HK-2 (cell line): ENCODE measurements around the gene TTC28.
"Not testable (repeated sequence)": the region's sequence is repeated elsewhere in the genome, so short reads cannot be mapped to it uniquely, and the experiment has no call there.

Experiments used
- DNase-seq: peaks from one replicate; pipeline ENCODE4 v3.0.0-alpha.2; 2018; ENCODE audit not compliant: unreplicated experiment

The TTC28 gene

GRCh38 chr22:28679611-28680287 is at the start of gene TTC28:
Gene TTC28, minus strand, starts transcription at chr22:28679840. Its CDS starts 117 bp downstream, at chr22:28679723.
- DNase-seq: peak; percentile 71

DNA sequence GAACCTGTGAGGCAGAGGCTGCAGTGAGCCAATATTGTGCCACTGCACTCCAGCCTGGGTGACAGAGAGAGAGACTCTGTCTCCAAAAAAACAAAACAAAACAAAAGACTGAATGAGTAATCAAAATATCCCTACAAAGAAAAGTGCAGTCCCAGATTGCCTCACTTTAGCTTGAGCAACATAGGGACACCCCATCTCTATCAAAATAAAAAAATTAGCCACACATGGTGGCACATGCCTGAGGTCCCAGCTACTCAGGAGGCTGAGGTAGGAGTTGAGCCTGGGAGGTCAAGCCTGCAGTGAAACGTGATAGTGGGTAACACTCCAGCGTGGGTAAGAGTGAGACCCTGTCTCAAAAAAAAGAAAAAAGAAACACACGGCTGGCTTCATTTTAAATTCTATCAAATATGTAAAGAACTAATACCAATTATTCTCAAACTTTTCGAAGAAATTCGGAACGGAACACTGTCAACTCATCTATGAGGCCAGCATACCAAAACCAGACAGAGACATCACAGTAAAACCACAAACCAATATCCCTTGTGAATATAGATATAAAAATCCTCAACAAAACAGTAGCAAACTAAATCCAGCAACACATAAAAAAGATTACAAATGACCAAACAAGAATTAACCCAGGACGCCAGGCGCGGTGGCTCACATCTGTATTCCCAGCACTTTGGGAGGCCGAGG is 49.1 kb upstream of the TTC28 start:
- DNase-seq: no peak

DNA sequence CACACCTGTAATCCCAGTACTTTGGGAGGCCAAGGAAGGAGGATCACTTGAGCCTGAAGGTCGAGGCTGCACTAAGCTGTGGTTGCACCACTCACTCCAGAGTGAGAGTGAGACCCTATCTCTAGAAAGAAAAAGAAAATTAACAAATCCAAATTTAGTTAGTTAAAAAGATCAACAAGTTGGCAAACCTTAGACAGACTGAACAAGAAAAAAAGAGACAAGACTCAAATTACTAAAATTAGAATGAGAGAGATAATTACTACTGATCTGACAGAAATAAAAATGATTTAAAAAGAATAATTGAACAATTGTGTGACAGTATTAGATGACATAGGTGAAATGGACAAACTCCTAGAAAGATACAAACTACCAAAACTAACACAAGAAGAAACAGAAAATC is 48.4 kb upstream of the TTC28 start:
- no peak for DNase-seq

GRCh38 chr22:28718044-28718443 is 38.4 kb upstream of the TTC28 start:
- no peak for DNase-seq

GRCh38 chr22:28716686-28717085 is 37.0 kb upstream of the TTC28 start:
- no peak for DNase-seq

DNA sequence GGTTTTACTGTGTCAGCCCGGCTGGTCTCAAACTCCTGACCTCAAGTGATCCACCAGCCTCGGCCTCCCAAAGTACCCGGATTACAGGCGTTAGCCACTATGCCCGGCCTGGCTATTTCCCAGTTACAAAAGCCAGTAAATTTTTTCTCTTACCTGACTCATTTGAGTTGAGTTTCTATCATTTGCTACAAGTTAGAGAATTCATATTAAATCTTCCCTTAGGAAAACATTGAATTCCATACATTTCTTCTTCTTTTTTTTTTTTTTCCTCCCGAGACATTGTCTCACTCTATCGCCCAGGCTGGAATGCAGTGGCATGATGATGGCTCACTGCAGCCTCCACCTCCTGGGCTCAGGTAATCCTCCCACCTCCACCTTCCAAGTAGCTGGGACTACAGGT is 36.0 kb upstream of the TTC28 start:
- peak; percentile 50 for DNase-seq

DNA sequence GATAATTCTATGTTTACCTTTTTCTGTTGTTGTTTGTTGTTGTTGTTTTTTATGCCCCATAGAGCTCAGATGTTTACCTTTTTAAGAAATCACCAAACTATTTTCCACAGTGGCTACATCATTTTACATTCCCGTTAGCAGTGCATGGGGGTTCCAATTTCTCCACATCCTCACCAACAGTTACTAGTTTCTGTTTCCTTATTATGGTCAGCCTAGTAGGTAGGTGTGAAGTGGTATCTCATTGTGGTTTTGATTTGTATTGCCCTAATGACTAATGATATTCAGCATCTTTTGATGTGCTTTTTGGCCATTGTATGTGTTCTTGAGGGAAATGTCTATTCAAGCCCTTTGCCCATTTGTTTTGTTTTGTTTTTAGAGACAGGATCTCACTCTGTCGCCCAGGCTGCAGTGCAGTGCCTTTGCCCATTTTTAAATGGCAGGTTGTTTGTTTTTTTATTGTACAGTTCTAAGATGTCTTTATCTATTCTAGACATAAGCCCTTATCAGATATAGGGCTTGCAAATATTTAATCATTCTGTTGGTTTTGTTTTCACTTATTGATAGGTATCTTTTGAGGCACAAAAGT is 34.5 kb upstream of the TTC28 start:
- DNase-seq: no peak

- DNase-seq: no peak
Observed at GRCh38 chr22:28711820-28712777, 32.5 kb upstream of the TTC28 start.

DNA sequence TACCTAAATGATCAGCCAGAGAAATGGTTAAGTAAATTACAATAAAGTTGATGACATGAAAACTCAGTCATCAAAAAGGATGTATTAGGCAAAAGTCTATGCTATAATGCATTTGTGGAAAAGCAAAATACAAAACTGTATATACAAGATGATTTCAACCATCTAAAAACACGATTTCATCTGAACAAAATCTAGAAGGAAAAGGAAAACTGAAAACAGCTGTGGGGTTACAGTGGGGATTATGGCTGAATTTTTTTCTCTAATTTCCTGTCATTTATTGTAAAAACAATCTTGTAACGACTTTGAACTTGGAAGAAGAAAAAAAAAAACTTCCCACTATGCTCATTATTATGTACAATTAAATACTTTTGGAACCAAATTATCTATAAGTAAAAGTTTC is 31.7 kb upstream of the TTC28 start:
- no peak for DNase-seq

GRCh38 chr22:28710576-28711191 is 31.0 kb upstream of the TTC28 start:
- no peak for DNase-seq

DNA sequence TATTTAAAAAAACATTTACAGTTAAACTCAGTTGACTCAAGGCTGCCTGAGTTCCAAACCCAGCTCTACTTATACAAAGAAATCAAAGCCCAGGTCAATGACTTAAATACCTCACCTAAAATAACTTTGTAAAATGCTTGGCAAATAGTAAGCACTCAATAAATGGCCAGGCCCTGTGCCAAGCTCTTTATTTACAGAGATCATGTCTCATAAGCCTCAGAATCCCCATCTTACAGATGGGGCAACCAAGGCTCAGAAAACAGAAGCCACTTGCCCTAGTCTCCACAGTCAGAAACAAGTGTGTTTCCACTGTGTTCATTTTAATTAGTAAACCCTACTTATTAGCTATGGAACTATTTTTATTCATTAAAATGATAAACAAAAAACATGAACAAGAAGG is 30.5 kb upstream of the TTC28 start:
- no peak for DNase-seq

- no peak for DNase-seq
Observed at GRCh38 chr22:28706845-28707244, 27.2 kb upstream of the TTC28 start.

DNA sequence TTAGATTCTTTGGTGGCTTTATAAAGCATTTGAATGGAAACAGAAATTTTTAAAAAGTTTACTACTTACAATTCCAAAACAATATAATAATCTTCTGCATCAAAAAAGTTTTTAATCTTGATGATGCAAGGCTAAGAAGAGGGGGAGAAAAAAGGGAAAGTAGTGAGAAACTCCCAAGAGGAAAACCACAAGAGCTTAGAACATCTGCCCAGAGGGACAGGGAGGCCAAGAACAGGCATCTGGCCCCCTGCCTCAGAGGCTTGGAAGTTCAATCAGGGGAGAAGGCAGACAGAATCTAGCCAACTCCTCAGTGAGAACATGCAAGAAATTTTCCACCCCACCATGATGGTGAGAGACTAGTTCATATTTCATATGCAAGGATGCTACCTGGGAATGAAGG is 23.8 kb upstream of the TTC28 start:
- no peak for DNase-seq

- DNase-seq: no peak
Observed at GRCh38 chr22:28702891-28703290, 23.3 kb upstream of the TTC28 start.

- DNase-seq: peak; percentile 45
Observed at GRCh38 chr22:28693041-28693760, 13.6 kb upstream of the TTC28 start.

DNA sequence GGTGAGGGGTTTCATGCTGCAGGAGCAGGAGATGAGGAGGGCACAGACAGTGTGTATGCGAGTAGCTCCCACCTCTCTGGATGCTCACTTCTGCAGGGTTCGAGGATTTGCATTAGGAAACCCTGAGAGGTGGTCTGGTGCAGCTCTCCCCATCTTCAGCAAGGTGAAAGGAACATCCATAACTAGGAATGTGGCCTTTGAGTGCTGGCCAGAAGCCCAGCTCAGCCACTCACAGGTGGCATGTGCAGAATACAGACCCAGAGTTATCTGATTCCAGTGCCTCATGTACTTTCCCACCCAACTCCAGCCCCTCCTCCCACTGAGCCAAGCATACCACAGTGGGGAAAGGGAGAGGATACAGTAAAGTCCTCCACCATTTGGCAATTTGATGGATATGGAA is 10.2 kb upstream of the TTC28 start:
- not testable (repeated sequence) for DNase-seq

DNA sequence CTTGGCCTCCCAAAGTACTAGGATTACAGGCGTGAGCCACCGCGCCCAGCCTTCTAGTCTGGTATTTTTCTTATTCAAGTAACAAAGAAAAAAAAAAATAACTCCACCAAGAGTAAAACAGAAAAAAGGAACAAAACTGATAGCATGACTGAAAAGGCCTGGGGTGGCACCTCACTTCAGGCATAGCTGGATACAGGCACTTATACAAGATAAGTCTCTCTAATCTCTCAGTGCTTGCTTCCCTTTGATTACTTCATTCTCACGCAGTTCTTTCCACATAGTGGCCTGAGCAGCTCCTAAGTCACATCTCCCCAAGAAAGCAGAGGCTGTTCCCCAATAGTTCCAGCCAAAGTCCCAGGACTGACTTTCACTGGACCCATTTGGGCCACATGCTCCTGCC is 3.3 kb upstream of the TTC28 start:
- not testable (repeated sequence) for DNase-seq

GRCh38 chr22:28680813-28681490 is 1.3 kb upstream of the TTC28 start:
- DNase-seq: peak; percentile 6

DNA sequence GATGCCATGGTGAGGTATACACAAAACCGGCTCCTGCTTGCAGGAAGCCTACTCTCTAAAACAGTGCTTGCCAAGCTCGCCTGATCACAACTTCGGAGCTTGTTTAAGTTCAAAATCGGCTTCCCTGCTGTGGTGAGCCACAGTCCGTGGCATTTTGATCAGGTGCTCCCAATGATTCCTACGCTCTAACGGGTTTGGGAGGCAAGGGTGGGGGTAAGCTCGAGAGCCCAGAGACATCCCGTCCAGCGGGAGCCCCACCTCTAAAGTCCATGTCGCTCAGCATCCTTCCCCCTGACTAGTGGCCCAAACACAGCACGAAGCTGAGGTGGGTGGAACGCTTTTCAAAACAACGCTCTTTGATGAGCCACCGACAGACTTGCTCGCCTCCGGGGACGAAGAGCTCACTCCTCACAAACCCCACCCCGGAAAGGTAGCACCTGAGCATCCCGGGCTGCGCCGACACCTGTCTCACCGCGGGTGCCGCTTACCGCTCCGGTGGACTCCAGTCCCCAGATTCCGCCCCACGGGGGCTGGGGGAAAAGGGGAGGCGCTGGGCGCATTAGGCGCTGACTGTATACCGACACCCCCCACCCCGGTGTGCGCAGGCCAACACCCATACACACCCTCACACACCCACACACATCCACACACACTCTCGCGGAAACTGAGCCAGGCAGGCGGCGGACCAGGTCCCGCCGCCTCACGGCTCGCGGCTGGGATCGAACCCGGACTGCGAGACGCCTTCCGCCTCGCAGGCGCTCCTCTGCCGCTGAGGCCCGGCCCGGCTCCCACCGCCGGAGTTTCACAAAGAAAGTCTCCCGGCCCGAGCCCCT is 646 bp downstream of the TTC28 start:
- peak; percentile 34 for DNase-seq
